HG02623 (cell line): Measurements from ENCODE around the gene CUTA.
A peak's percentile ranks its signal among the peaks of the same experiment; 100 is the strongest.

ENCODE experiments used
- ATAC-seq: cut with Tn5 transposase; IDR thresholded peaks from one replicate; pipeline ENCODE4 v1.9.1; 2021; ENCODE audit warnings: moderate library complexity; ENCODE audit not compliant: unreplicated experiment

CUTA gene

GRCh38 chr6:33424855-33425667 lies 7.2 kb upstream of the CUTA start:
- no peak for ATAC-seq

- ATAC-seq, result no peak
Observed at GRCh38 chr6:33423777-33424176, 5.9 kb upstream of the CUTA start.

GRCh38 chr6:33421344-33421643 lies 3.4 kb upstream of the CUTA start:
- no peak for ATAC-seq

GRCh38 chr6:33420491-33421343 lies 2.8 kb upstream of the CUTA start:
- no peak for ATAC-seq

GRCh38 chr6:33419580-33420490 lies 1.9 kb upstream of the CUTA start, which contains the start of gene SYNGAP1:
SYNGAP1 (plus strand) TSS chr6:33420065; CDS start chr6:33420265, 200 bp downstream.
- ATAC-seq, result no peak

- no peak for ATAC-seq
Observed at GRCh38 chr6:33418690-33419291, 884 bp upstream of the CUTA start.

GRCh38 chr6:33417128-33417902 lies 592 bp downstream of the CUTA start:
- no peak for ATAC-seq

- ATAC-seq, result no peak
Observed at GRCh38 chr6:33416386-33417127, 1.4 kb downstream of the CUTA start.

GRCh38 chr6:33415831-33416230 lies 2.1 kb downstream of the CUTA start:
- no peak for ATAC-seq

GRCh38 chr6:33414592-33415271 lies 3.2 kb downstream of the CUTA start:
- no peak for ATAC-seq

GRCh38 chr6:33413241-33414120 lies 4.4 kb downstream of the CUTA start:
- no peak for ATAC-seq

GRCh38 chr6:33412140-33413009 lies 5.5 kb downstream of the CUTA start:
- no peak for ATAC-seq

- no peak for ATAC-seq
Observed at GRCh38 chr6:33411632-33412005, 6.3 kb downstream of the CUTA start.

- ATAC-seq, result peak; percentile 28
Observed at GRCh38 chr6:33410711-33411631, 6.9 kb downstream of the CUTA start, which contains the start of gene PHF1. PHF1 (plus strand) TSS chr6:33411014; CDS start chr6:33412264, 1,250 bp downstream.

- ATAC-seq, result peak; percentile 85
Observed at GRCh38 chr6:33410050-33410710, 7.7 kb downstream of the CUTA start.
